ENCODE data around the gene PCNX2. TPM values are rescaled to one million over a fixed set of nuclear protein-coding genes. Genes with fewer than 3 reads are reported as not detected.

Gene PCNX2
- total and polyA plus RNA-seq, 7 donors = 1.8 to 13.8 (median 5.1) TPM

DNA sequence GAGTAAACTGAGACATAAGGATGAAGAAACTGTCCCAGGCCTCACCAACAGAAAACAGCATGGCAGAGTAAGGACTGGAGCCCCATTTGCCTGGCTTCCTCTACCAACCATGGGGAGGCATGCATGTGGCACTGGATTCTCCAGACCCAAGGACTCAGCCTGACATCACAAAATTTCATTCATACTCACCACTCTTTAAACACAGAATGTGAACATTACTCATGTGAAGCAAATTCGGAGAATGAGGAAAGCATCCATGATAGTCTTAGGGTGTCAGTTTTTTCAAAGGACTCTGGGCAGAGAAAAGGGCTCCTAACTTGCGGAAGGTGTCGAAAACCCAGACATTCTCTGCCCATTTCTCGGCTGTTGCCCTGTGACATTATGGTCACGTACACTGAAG, 83.9 kb downstream of the PCNX2 start:
- Histone ChIP-seq H3K27me3 (no peaks in the 10 kb centered on the region), H3K4me1 (no peaks in the 10 kb centered on the region), H3K36me3 (no peaks in the 10 kb centered on the region), H3K9me3 (no peaks in the 10 kb centered on the region), H3K4me3 (no peak overlapping the region), H3K27ac (no peak overlapping the region)
- DNase-seq = no peak
- 96 to 97% methylated on average over 5 of the region's 5 CpGs for WGBS, 2 donors
- TF ChIP-seq EP300 (IDR thresholded peaks at IDR 0.05) (no peak), POLR2A (IDR thresholded peaks at IDR 0.05) (no peak), POLR2AphosphoS5 (IDR thresholded peaks at IDR 0.05) (no peak)
- TF ChIP-seq, protein P1, sequence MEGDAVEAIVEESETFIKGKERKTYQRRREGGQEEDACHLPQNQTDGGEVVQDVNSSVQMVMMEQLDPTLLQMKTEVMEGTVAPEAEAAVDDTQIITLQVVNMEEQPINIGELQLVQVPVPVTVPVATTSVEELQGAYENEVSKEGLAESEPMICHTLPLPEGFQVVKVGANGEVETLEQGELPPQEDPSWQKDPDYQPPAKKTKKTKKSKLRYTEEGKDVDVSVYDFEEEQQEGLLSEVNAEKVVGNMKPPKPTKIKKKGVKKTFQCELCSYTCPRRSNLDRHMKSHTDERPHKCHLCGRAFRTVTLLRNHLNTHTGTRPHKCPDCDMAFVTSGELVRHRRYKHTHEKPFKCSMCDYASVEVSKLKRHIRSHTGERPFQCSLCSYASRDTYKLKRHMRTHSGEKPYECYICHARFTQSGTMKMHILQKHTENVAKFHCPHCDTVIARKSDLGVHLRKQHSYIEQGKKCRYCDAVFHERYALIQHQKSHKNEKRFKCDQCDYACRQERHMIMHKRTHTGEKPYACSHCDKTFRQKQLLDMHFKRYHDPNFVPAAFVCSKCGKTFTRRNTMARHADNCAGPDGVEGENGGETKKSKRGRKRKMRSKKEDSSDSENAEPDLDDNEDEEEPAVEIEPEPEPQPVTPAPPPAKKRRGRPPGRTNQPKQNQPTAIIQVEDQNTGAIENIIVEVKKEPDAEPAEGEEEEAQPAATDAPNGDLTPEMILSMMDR (IDR thresholded peaks at IDR 0.05) = no peak
- intact Hi-C loops (cut with DNase I) = no loop called here

DNA sequence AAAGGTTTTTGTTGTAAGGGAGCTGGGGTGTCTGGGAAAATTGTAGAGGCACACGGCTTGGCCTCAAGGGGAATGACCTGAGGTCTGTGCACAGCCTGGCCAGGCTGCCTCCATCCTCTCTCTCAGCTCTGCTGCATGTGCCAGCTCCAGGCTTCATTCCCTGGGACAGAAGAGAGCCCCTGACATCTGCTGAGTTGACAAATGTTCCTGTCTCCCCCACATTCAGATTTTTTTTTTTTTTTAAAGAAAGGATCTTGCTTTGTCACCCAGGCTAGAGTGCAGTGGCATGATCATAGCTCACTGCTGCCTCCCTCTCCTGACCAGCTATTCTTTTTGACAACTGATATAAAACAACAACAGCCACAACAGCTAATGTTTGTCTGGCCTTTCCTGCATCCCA, 84.4 kb downstream of the PCNX2 start:
- Histone ChIP-seq H3K9me3 (no peaks in the 10 kb centered on the region), H3K27me3 (no peaks in the 10 kb centered on the region), H3K4me1 (no peaks in the 10 kb centered on the region), H3K27ac (no peak overlapping the region), H3K36me3 (no peaks in the 10 kb centered on the region), H3K4me3 (no peak overlapping the region)
- intact Hi-C loops (cut with DNase I) = no loop called here
- no peak for TF ChIP-seq POLR2AphosphoS5 (IDR thresholded peaks at IDR 0.05)
- no peak for TF ChIP-seq EP300 (IDR thresholded peaks at IDR 0.05)
- TF ChIP-seq, protein P1 (IDR thresholded peaks at IDR 0.05) = no peak
- no peak for TF ChIP-seq POLR2A (IDR thresholded peaks at IDR 0.05)
- DNase-seq = no peak
- WGBS, 2 donors = 81 to 91% methylated on average over 1 of the region's 1 CpG

DNA sequence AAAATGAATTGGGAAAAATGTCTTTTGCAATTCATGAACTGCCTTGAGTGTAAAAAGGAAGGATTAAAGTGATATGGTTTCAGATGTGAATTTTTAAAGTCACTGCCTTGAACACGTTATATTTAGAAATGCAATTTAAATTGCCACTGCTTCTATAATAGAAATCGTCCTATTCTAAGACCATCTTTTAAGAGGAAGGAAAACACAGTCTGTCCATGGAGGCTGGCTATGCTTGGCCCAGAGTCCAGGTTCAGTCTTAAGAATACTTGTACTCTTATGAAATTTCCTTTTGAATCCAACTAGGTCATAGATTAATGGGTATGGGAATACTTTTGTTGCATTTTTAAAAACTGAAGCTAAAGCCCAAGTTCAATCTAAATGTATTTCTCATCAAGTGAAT, 86.0 kb downstream of the PCNX2 start:
- TF ChIP-seq POLR2AphosphoS5 (IDR thresholded peaks at IDR 0.05) (no peak), POLR2A (IDR thresholded peaks at IDR 0.05) (no peak), EP300 (IDR thresholded peaks at IDR 0.05) (no peak)
- TF ChIP-seq, protein P1 (IDR thresholded peaks at IDR 0.05) = no peak
- H3K36me3 ChIP-seq = no peaks in the 10 kb centered on the region
- 92 to 93% methylated on average over 2 of the region's 2 CpGs for WGBS, 2 donors
- no peaks in the 10 kb centered on the region for H3K4me1 ChIP-seq
- no peak overlapping the region for H3K4me3 ChIP-seq
- H3K27me3 ChIP-seq = no peaks in the 10 kb centered on the region
- no peak for DNase-seq
- H3K9me3 ChIP-seq = no peaks in the 10 kb centered on the region
- H3K27ac ChIP-seq = no peak overlapping the region
- intact Hi-C loops (cut with DNase I) = no loop called here

DNA sequence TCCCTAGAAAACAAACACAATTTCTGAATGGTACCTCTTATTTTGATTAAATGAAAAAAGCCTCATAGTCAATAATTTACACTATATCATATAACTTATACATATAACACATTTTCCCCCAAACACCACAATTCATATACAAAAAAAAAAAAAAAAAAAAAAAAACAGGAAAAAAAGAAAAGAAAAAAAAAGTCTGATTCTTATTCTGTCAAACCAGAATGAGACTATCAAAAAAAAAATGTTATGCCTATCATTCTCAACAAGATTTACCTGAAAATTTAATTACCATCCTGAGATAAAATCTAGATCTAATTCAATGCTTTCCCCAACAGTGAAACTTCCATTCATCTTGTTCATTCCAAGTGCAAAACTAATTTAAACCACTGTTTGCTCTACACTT, 86.8 kb downstream of the PCNX2 start:
- intact Hi-C loops (cut with DNase I) = no loop called here
- no peak overlapping the region for H3K27ac ChIP-seq
- H3K4me1 ChIP-seq = no peaks in the 10 kb centered on the region
- TF ChIP-seq, protein P1 (IDR thresholded peaks at IDR 0.05) = no peak
- TF ChIP-seq POLR2AphosphoS5 (IDR thresholded peaks at IDR 0.05) = no peak
- no peak for TF ChIP-seq EP300 (IDR thresholded peaks at IDR 0.05)
- TF ChIP-seq POLR2A (IDR thresholded peaks at IDR 0.05) = no peak
- no peak overlapping the region for H3K4me3 ChIP-seq
- H3K9me3 ChIP-seq = no peaks in the 10 kb centered on the region
- DNase-seq = no peak
- H3K36me3 ChIP-seq = no peaks in the 10 kb centered on the region
- H3K27me3 ChIP-seq = no peaks in the 10 kb centered on the region

DNA sequence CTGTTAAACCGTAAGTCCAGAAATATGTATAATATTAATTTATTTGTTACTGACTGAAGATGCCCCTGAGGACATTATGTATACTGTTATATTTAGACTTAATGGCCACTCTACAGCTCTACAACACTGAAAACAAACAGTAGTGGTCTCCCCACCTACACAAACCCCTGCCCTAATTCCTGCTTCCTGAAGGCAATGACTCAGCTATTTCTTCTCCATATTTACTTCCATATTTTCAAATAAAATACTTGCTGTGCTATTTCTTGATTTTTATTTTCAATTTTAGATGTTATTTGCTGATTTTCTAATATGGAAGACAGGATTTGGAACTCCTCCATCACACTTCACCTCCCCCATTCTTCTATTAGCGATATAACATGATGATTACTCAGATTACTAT, 97.6 kb downstream of the PCNX2 start:
- no peaks in the 10 kb centered on the region for H3K27me3 ChIP-seq
- no peaks in the 10 kb centered on the region for H3K4me1 ChIP-seq
- H3K36me3 ChIP-seq = no peaks in the 10 kb centered on the region
- no peak overlapping the region for H3K4me3 ChIP-seq
- H3K27ac ChIP-seq = no peak overlapping the region
- intact Hi-C loops (cut with DNase I) = no loop called here
- DNase-seq = no peak
- TF ChIP-seq POLR2A (IDR thresholded peaks at IDR 0.05) = no peak
- TF ChIP-seq POLR2AphosphoS5 (IDR thresholded peaks at IDR 0.05) = no peak
- no peak for TF ChIP-seq EP300 (IDR thresholded peaks at IDR 0.05)
- TF ChIP-seq, protein P1 (IDR thresholded peaks at IDR 0.05) = no peak
- 97 to 99% methylated on average over 2 of the region's 2 CpGs for WGBS, 2 donors
- peaks cover 0 to 2% (median 0%) of the 10 kb centered on the region in 4 donors for H3K9me3 ChIP-seq

All from sigmoid colon (tissue), 7 donors.